HL-60 (cell line): ENCODE measurements around the gene NKD2.
A peak's percentile ranks its signal among the peaks of the same experiment; 100 is the strongest.

Experiments used
- DNase-seq, 2 experiments: peaks; one replicate each; pipeline ENCODE4 v3.0.0-alpha.2; 2010 to 2020; ENCODE audit warnings: low read depth in 1 of 2, low spot score in 1 of 2
- H3K27ac ChIP-seq: fragments of 250-450 bp; sonication (Bioruptor Pico); replicated peaks from 2 replicates; pipeline ENCODE4 v1.5.1; 2020; ENCODE audit warnings: mild to moderate bottlenecking, moderate library complexity
- H3K27me3 ChIP-seq: fragments of 250-450 bp; sonication (Bioruptor Pico); 2 replicates; pipeline ENCODE4 v1.5.1; 2021; ENCODE audit warnings: mild to moderate bottlenecking, moderate library complexity; ENCODE audit not compliant: insufficient read depth, poor library complexity, severe bottlenecking
- H3K4me3 ChIP-seq: replicated peaks from 2 replicates; pipeline ENCODE4 v1.5.1; 2011; ENCODE audit warnings: mild to moderate bottlenecking, control low read depth, low read length; ENCODE audit not compliant: insufficient read depth
- CTCF ChIP-seq: IDR thresholded peaks from one replicate; pipeline ENCODE4 v1.5.1; 2011; ENCODE audit warnings: low read length, control low read depth, inconsistent platforms; ENCODE audit not compliant: insufficient read depth
- GABPA ChIP-seq: IDR thresholded peaks from 2 replicates; pipeline ENCODE4 v1.6.1; 2012; ENCODE audit warnings: low read depth
- POLR2AphosphoS5 ChIP-seq: IDR thresholded peaks from 2 replicates; pipeline ENCODE4 v1.6.1; 2012; ENCODE audit warnings: low read depth
- SPI1 ChIP-seq: IDR thresholded peaks from 2 replicates; pipeline ENCODE4 v1.6.1; 2012; ENCODE audit warnings: low read depth, mild to moderate bottlenecking, borderline replicate concordance
- TF ChIP-seq, protein P1 (sequence below): IDR thresholded peaks from 2 replicates; pipeline ENCODE4 v1.6.1; 2012; ENCODE audit warnings: low read depth; ENCODE audit not compliant: insufficient replicate concordance

NKD2 gene

GRCh38 chr5:962801-963200, 45.8 kb upstream of the NKD2 start:
- TF ChIP-seq SPI1 (no peak), POLR2AphosphoS5 (no peak), GABPA (no peak), CTCF (no peak)
- TF ChIP-seq, protein P1, sequence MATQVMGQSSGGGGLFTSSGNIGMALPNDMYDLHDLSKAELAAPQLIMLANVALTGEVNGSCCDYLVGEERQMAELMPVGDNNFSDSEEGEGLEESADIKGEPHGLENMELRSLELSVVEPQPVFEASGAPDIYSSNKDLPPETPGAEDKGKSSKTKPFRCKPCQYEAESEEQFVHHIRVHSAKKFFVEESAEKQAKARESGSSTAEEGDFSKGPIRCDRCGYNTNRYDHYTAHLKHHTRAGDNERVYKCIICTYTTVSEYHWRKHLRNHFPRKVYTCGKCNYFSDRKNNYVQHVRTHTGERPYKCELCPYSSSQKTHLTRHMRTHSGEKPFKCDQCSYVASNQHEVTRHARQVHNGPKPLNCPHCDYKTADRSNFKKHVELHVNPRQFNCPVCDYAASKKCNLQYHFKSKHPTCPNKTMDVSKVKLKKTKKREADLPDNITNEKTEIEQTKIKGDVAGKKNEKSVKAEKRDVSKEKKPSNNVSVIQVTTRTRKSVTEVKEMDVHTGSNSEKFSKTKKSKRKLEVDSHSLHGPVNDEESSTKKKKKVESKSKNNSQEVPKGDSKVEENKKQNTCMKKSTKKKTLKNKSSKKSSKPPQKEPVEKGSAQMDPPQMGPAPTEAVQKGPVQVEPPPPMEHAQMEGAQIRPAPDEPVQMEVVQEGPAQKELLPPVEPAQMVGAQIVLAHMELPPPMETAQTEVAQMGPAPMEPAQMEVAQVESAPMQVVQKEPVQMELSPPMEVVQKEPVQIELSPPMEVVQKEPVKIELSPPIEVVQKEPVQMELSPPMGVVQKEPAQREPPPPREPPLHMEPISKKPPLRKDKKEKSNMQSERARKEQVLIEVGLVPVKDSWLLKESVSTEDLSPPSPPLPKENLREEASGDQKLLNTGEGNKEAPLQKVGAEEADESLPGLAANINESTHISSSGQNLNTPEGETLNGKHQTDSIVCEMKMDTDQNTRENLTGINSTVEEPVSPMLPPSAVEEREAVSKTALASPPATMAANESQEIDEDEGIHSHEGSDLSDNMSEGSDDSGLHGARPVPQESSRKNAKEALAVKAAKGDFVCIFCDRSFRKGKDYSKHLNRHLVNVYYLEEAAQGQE = no peak
- DNase-seq = no peak
- no peak overlapping the region for H3K4me3 ChIP-seq
- peaks cover 1% of the 10 kb centered on the region for H3K27me3 ChIP-seq
- H3K27ac ChIP-seq = no peak overlapping the region; the same call in 1 of the 2 replicates

DNA sequence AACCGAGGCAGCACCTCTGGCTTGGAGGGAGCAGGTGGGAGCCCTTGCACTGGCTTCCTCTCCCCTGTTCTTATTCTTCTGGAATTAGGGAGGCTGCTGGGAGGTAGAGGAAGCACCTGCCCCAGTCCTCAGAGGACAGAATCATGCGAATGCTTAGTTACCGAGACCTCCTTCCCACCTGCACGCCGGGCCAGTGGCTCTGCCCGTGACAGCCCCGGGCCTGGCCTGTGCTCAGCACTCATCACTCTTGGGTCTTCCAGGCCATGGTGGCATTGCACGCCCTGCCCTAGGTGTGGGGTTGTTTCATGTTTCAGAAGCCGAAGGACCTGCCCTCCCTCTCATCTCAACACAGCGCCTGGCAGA, 45.3 kb upstream of the NKD2 start:
- Histone ChIP-seq H3K4me3 (no peak overlapping the region), H3K27ac (peak overlapping the region; percentile 44), H3K27me3 (peaks cover 2% of the 10 kb centered on the region)
- no peak for DNase-seq
- TF ChIP-seq, protein P1 = no peak
- TF ChIP-seq CTCF (no peak), SPI1 (no peak), GABPA (no peak), POLR2AphosphoS5 (no peak)

DNA sequence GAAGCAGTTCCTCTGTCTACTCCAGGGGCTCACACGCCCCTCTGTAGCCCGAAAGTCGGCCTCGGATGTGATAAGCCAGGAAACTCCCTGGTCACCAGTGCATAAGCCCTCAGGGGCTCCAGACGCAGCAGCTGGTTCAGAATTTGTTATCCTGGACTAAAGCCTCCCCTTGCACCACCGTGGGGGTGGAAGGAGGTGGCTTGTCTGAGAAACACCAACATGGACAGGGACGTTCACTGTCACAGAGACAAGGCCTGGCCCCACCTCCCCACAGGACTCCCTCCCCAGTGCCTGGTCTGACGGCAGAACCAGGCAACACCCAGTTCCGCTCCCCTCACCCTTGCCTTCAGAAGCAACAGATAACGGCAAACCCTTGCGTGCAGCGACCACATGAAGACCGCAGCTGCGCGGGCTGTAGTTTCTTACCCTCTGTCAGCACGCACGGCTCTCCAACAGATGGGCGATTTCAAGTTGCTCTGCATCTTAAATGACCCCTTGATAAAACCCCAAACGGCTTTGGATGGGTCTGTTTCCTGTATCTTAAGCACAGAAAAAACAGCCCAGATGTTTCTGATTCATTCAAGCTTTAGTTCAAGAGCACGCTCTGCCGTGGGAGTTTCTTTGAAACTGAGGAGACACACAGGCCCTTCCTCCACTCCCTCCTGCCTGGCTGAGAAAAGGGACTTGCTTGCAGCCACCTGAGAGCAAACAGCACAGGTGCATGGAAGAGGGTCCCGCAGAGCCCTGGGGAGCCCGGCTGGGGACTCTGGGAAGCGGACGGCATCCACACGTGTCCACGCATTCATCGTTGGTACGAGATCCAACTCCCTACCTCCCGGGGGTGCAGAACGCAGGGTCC, 44.7 kb upstream of the NKD2 start:
- Histone ChIP-seq H3K4me3 (no peak overlapping the region), H3K27ac (peak overlapping the region; percentile 50), H3K27me3 (peaks cover 2% of the 10 kb centered on the region)
- TF ChIP-seq GABPA (no peak), SPI1 (no peak), CTCF (no peak), POLR2AphosphoS5 (no peak)
- TF ChIP-seq, protein P1 = no peak
- DNase-seq = peak in 1 of 2 experiments; percentile 32
